Measurements from ENCODE around the gene PARVB.

The PARVB gene, protein sequence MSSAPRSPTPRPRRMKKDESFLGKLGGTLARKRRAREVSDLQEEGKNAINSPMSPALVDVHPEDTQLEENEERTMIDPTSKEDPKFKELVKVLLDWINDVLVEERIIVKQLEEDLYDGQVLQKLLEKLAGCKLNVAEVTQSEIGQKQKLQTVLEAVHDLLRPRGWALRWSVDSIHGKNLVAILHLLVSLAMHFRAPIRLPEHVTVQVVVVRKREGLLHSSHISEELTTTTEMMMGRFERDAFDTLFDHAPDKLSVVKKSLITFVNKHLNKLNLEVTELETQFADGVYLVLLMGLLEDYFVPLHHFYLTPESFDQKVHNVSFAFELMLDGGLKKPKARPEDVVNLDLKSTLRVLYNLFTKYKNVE

GRCh38 chr22:44024288-44024921 lies at the start of gene PARVB:
Gene PARVB (plus strand): TSS chr22:44024302. CDS start chr22:44024340, 38 bp downstream.
- H3K9ac ChIP-seq (ENCODE audit: low read length in 5 of 5): peak within 1 kb of the TSS; percentile 48 to 93 (median 84)
- H3K4me1 ChIP-seq (ENCODE audit: control insufficient read depth in 5 of 5, insufficient read depth in 5 of 5, low read length in 5 of 5): peaks cover 0 to 56% (median 41%) of the 10 kb centered on the region in 5 donors

DNA sequence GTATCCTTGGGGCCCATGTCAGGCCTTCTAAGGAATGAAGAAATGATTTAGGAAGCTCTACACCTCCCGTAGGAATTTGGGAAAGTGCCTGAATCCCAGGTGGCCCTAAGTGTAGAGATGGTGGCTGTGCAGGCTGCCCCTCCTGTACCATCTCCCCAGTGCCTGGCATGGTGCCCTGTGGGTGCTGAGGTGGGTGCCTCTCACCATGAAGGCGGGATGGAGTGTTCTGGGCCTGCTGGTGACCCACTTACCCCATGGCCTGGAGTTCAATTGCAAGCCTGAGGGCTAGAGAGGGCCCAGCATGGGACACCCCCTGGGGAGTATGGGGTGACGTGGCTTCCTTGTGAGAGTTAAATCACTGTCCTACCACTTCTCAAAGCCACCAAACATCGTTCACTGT lies 49.1 kb upstream of the PARVB start:
- H3K9ac ChIP-seq (ENCODE audit: low read length in 5 of 5): no peak overlapping the region
- H3K27ac ChIP-seq (ENCODE audit: low read depth, low read length): no peak overlapping the region
- peaks cover 0 to 8% (median 0%) of the 10 kb centered on the region in 5 donors for H3K4me1 ChIP-seq (ENCODE audit: control insufficient read depth in 5 of 5, insufficient read depth in 5 of 5, low read length in 5 of 5)
- H3K4me3 ChIP-seq (ENCODE audit: low read depth in 1 of 5, low read length in 5 of 5): no peak overlapping the region
- no peaks in the 10 kb centered on the region for H3K9me3 ChIP-seq (ENCODE audit: control insufficient read depth in 5 of 5, low read length in 5 of 5)
- peaks cover 14 to 94% (median 91%) of the 10 kb centered on the region in 5 donors for H3K36me3 ChIP-seq (ENCODE audit: control insufficient read depth in 5 of 5, insufficient read depth in 5 of 5, low read length in 5 of 5)
- no peaks in the 10 kb centered on the region for H3K27me3 ChIP-seq (ENCODE audit: control insufficient read depth in 5 of 5, insufficient read depth in 4 of 5, low read length in 5 of 5)

More at GRCh38 chr22:44024288-44024921, at the start of gene PARVB:
- peak within 1 kb of the TSS; percentile 72 to 80 (median 75) for H3K4me3 ChIP-seq (ENCODE audit: low read depth in 1 of 5, low read length in 5 of 5)
- H3K27me3 ChIP-seq (ENCODE audit: control insufficient read depth in 5 of 5, insufficient read depth in 4 of 5, low read length in 5 of 5): no peaks in the 10 kb centered on the region
- H3K36me3 ChIP-seq (ENCODE audit: control insufficient read depth in 5 of 5, insufficient read depth in 5 of 5, low read length in 5 of 5): no peaks in the 10 kb centered on the region
- H3K27ac ChIP-seq (ENCODE audit: low read depth, low read length): peak within 1 kb of the TSS; percentile 94
- H3K9me3 ChIP-seq (ENCODE audit: control insufficient read depth in 5 of 5, low read length in 5 of 5): no peaks in the 10 kb centered on the region

- Histone ChIP-seq H3K27me3 (ENCODE audit: control insufficient read depth in 5 of 5, insufficient read depth in 4 of 5, low read length in 5 of 5) (no peaks in the 10 kb centered on the region), H3K36me3 (ENCODE audit: control insufficient read depth in 5 of 5, insufficient read depth in 5 of 5, low read length in 5 of 5) (peaks cover 20 to 100% (median 98%) of the 10 kb centered on the region in 5 donors), H3K9me3 (ENCODE audit: control insufficient read depth in 5 of 5, low read length in 5 of 5) (no peaks in the 10 kb centered on the region), H3K9ac (ENCODE audit: low read length in 5 of 5) (no peak overlapping the region), H3K4me1 (ENCODE audit: control insufficient read depth in 5 of 5, insufficient read depth in 5 of 5, low read length in 5 of 5) (no peaks in the 10 kb centered on the region), H3K27ac (ENCODE audit: low read depth, low read length) (no peak overlapping the region), H3K4me3 (ENCODE audit: low read depth in 1 of 5, low read length in 5 of 5) (no peak overlapping the region)
These were observed 47.0 kb upstream of the PARVB start for GRCh38 chr22:43976861-43977795.

DNA sequence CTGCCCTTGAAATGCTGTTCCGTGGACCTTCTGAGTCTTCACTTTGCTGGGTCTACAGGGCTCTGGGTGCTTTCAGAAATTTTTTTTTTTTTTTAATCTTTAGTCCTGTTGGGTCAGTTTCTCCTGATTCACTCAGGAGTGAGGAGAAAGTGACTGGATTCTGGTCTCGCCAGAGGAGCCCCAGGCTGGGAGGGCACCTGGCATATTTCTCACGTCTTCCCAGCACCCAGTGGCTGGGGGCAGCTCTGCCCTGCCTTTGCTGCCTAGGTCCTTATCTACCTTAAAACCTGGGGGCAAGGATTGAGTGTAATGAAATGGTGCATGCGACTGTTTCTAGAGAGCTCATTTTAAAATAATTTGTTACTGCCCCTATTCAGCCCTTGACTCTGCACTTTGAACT lies 45.5 kb upstream of the PARVB start:
- no peaks in the 10 kb centered on the region for H3K4me1 ChIP-seq (ENCODE audit: control insufficient read depth in 5 of 5, insufficient read depth in 5 of 5, low read length in 5 of 5)
- no peaks in the 10 kb centered on the region for H3K27me3 ChIP-seq (ENCODE audit: control insufficient read depth in 5 of 5, insufficient read depth in 4 of 5, low read length in 5 of 5)
- H3K4me3 ChIP-seq (ENCODE audit: low read depth in 1 of 5, low read length in 5 of 5): no peak overlapping the region
- H3K36me3 ChIP-seq (ENCODE audit: control insufficient read depth in 5 of 5, insufficient read depth in 5 of 5, low read length in 5 of 5): peaks cover 11 to 97% (median 91%) of the 10 kb centered on the region in 5 donors
- H3K9me3 ChIP-seq (ENCODE audit: control insufficient read depth in 5 of 5, low read length in 5 of 5): no peaks in the 10 kb centered on the region
- H3K27ac ChIP-seq (ENCODE audit: low read depth, low read length): no peak overlapping the region
- no peak overlapping the region for H3K9ac ChIP-seq (ENCODE audit: low read length in 5 of 5)

- no peak overlapping the region for H3K4me3 ChIP-seq (ENCODE audit: low read depth in 1 of 5, low read length in 5 of 5)
- peaks cover 17 to 96% (median 88%) of the 10 kb centered on the region in 5 donors for H3K36me3 ChIP-seq (ENCODE audit: control insufficient read depth in 5 of 5, insufficient read depth in 5 of 5, low read length in 5 of 5)
- H3K27ac ChIP-seq (ENCODE audit: low read depth, low read length): no peak overlapping the region
- no peak overlapping the region for H3K9ac ChIP-seq (ENCODE audit: low read length in 5 of 5)
- no peaks in the 10 kb centered on the region for H3K4me1 ChIP-seq (ENCODE audit: control insufficient read depth in 5 of 5, insufficient read depth in 5 of 5, low read length in 5 of 5)
- H3K27me3 ChIP-seq (ENCODE audit: control insufficient read depth in 5 of 5, insufficient read depth in 4 of 5, low read length in 5 of 5): no peaks in the 10 kb centered on the region
- no peaks in the 10 kb centered on the region for H3K9me3 ChIP-seq (ENCODE audit: control insufficient read depth in 5 of 5, low read length in 5 of 5)
These were observed 43.5 kb upstream of the PARVB start for GRCh38 chr22:43980579-43980978.

GRCh38 chr22:43980996-43981395 lies 43.1 kb upstream of the PARVB start:
- Histone ChIP-seq H3K36me3 (ENCODE audit: control insufficient read depth in 5 of 5, insufficient read depth in 5 of 5, low read length in 5 of 5) (peaks cover 17 to 94% (median 86%) of the 10 kb centered on the region in 5 donors), H3K9ac (ENCODE audit: low read length in 5 of 5) (no peak overlapping the region), H3K4me3 (ENCODE audit: low read depth in 1 of 5, low read length in 5 of 5) (no peak overlapping the region), H3K27ac (ENCODE audit: low read depth, low read length) (no peak overlapping the region), H3K27me3 (ENCODE audit: control insufficient read depth in 5 of 5, insufficient read depth in 4 of 5, low read length in 5 of 5) (no peaks in the 10 kb centered on the region), H3K9me3 (ENCODE audit: control insufficient read depth in 5 of 5, low read length in 5 of 5) (no peaks in the 10 kb centered on the region), H3K4me1 (ENCODE audit: control insufficient read depth in 5 of 5, insufficient read depth in 5 of 5, low read length in 5 of 5) (no peaks in the 10 kb centered on the region)

DNA sequence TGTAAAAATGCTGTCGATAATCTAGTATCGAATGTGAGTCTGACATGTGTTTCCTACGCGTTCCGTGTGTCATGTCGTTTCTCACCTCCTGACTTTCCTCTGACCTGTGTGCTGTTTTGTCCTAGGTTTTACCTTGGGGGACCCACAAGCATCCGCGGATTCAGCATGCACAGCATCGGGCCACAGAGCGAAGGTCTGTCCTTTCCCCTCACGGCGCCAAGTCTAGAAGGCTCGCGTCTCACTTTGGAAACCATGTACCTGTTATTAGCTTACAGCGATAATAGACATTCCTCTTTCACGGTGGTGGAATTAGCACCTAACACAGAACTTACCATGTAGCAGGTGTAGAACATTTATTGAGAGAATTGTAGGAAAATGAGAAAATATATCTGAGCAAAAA lies 40.3 kb upstream of the PARVB start:
- H3K9me3 ChIP-seq (ENCODE audit: control insufficient read depth in 5 of 5, low read length in 5 of 5): no peaks in the 10 kb centered on the region

GRCh38 chr22:43985532-43985931 lies 38.6 kb upstream of the PARVB start:
- Histone ChIP-seq H3K9ac (ENCODE audit: low read length in 5 of 5) (no peak overlapping the region), H3K4me1 (ENCODE audit: control insufficient read depth in 5 of 5, insufficient read depth in 5 of 5, low read length in 5 of 5) (no peaks in the 10 kb centered on the region), H3K27ac (ENCODE audit: low read depth, low read length) (no peak overlapping the region), H3K4me3 (ENCODE audit: low read depth in 1 of 5, low read length in 5 of 5) (no peak overlapping the region), H3K9me3 (ENCODE audit: control insufficient read depth in 5 of 5, low read length in 5 of 5) (no peaks in the 10 kb centered on the region), H3K36me3 (ENCODE audit: control insufficient read depth in 5 of 5, insufficient read depth in 5 of 5, low read length in 5 of 5) (peaks cover 22 to 94% (median 79%) of the 10 kb centered on the region in 5 donors), H3K27me3 (ENCODE audit: control insufficient read depth in 5 of 5, insufficient read depth in 4 of 5, low read length in 5 of 5) (no peaks in the 10 kb centered on the region)

More for the DNA sequence above, 40.3 kb upstream of the PARVB start:
- Histone ChIP-seq H3K4me1 (ENCODE audit: control insufficient read depth in 5 of 5, insufficient read depth in 5 of 5, low read length in 5 of 5) (no peaks in the 10 kb centered on the region), H3K27ac (ENCODE audit: low read depth, low read length) (no peak overlapping the region), H3K36me3 (ENCODE audit: control insufficient read depth in 5 of 5, insufficient read depth in 5 of 5, low read length in 5 of 5) (peaks cover 25 to 94% (median 80%) of the 10 kb centered on the region in 5 donors), H3K9ac (ENCODE audit: low read length in 5 of 5) (no peak overlapping the region), H3K27me3 (ENCODE audit: control insufficient read depth in 5 of 5, insufficient read depth in 4 of 5, low read length in 5 of 5) (no peaks in the 10 kb centered on the region), H3K4me3 (ENCODE audit: low read depth in 1 of 5, low read length in 5 of 5) (no peak overlapping the region)

GRCh38 chr22:43988116-43988820 lies 35.8 kb upstream of the PARVB start:
- Histone ChIP-seq H3K9me3 (ENCODE audit: control insufficient read depth in 5 of 5, low read length in 5 of 5) (no peaks in the 10 kb centered on the region), H3K36me3 (ENCODE audit: control insufficient read depth in 5 of 5, insufficient read depth in 5 of 5, low read length in 5 of 5) (peaks cover 14 to 94% (median 82%) of the 10 kb centered on the region in 5 donors), H3K9ac (ENCODE audit: low read length in 5 of 5) (no peak overlapping the region), H3K4me3 (ENCODE audit: low read depth in 1 of 5, low read length in 5 of 5) (no peak overlapping the region), H3K27me3 (ENCODE audit: control insufficient read depth in 5 of 5, insufficient read depth in 4 of 5, low read length in 5 of 5) (no peaks in the 10 kb centered on the region), H3K27ac (ENCODE audit: low read depth, low read length) (no peak overlapping the region), H3K4me1 (ENCODE audit: control insufficient read depth in 5 of 5, insufficient read depth in 5 of 5, low read length in 5 of 5) (peaks cover 0 to under 1% (median 0%) of the 10 kb centered on the region in 5 donors)
